Suppressor macrophage treated with lipopolysaccharide for 1 hour (primary cell): Measurements from ENCODE around the gene TCERG1.
"Not testable (repeated sequence)": the region's sequence is repeated elsewhere in the genome, so short reads cannot be mapped to it uniquely, and the experiment has no call there.

Source experiments
- DNase-seq, 3 donors: peaks; one replicate each; pipeline ENCODE4 v3.0.0-alpha.2; 2020 to 2022

Gene TCERG1

DNA sequence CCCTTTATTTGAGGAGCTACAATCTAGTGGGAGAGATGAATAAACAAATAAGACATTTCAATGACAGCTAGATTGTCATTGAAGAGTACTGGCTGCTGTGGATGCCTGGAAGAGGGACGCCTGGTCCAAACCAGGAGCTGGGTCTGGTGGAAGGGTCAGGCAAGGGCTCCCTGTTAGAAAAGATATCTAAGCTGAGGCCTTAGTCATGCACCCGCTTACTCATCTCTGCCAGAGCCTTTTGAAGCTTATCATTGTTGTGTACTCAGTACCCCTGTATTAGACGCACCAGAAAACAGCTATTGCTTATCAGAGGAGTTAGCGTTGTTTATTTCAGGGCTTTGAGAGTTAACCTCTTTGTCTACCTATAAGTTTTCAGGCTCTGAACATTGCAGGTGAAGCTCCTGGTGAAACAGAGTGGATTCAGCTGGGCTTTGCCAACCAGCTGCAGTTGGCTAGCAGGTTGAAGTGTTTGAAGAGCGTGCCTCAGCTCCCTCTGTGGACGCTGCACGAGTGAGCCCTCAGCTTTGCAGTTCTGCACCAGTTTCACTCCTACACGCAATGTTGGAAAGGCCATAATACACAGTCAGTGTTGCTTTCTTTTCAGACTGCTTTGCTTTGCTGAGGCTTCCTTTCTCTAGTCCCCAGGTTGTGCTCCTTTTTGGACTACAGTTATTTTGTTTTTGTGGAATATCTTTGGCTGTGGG lies 74.4 kb downstream of the TCERG1 start:
- DNase-seq: no peak

GRCh38 chr5:146523698-146524097 lies 76.6 kb downstream of the TCERG1 start:
- no peak for DNase-seq

DNA sequence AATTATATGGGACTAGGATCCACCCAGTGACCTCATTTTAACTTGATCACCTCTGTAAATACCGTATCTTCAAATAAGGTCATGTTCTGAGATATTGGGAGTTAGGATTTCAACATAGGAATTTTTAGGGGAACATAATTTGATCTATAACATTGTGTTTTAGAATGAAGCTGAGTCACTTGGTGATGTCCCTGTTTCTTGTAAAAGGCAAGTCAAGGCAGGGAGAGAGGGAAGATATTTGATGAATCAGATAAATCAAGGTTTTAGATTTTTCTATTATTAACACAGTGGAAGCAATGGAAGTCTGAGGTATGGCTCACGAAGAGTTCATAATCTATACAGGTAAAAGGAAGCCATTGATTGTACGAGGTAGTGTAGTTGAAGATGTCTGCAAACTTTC lies 80.7 kb downstream of the TCERG1 start:
- DNase-seq: no peak

- DNase-seq: no peak
Observed at GRCh38 chr5:146528236-146528635, 81.1 kb downstream of the TCERG1 start.

DNA sequence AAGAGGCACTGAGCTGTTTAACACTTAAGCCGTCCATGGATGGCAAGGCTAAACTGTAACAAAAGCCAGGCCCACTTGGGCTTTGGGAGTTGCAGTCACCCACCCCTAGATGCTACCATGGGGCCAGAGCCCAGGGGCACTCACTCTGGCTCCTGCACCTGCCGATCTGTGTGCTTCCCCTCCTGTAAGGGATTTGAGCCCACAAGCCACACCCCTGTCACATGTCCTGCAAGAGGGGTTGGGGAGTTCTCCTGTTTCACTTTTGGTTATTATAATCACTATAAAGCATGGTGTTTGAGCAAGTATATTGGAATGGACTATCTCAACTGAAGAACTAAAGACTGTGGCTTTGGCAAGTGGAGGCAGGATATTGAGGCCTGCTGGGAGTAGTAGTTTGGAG lies 82.9 kb downstream of the TCERG1 start:
- no peak for DNase-seq

DNA sequence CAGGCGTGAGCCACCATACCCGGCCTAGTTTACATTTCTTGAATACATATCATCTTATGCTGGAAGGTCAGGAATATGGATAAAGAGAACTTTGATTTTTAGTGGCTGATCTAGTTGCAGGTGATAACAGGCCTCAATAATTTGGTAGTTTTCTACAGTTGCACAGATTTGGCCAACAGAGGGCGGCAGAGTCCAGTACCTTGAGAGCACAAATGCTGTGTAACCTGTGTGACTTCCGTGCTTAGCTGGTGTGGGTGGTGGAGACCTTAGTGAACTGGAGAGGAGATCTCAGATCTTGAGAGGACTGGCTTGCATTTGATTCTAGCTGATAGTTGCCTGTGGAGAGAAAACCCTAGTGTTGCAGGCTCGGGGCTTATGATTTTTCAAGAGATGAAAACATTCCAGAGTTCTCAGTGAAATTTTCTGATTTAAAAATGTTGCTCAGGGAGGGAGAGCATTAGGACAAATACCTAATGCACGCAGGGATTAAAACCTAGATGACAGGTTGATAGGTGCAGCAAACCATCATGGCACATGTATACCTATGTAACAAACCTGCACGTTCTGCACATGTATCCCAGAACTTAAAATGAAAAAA lies 86.2 kb downstream of the TCERG1 start:
- peak; percentile 74 to 77 (median 75) for DNase-seq

DNA sequence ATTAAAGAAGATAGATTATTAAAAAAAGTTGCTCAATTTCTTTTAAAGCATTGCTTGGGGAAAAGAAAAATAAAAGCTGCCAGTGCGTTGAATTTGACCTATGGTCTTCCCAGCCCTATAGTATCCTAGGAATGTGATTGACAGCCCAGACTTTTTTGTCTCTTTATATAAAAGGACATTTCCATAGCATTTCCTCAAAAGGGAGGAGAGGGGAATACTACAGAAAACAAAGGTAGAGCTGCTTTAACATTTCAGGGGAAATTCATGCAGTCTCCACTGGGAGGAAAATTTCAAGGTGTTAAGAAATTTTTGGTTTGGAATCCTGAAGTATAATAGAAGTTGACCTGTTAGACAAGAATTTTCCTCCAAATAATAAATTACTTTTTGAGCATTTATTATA lies 86.7 kb downstream of the TCERG1 start:
- no peak for DNase-seq

GRCh38 chr5:146538432-146538831 lies 91.3 kb downstream of the TCERG1 start:
- DNase-seq: no peak

- no peak for DNase-seq
Observed at GRCh38 chr5:146539973-146540372, 92.8 kb downstream of the TCERG1 start.

- peak; percentile 19 to 55 (median 30) for DNase-seq
Observed at GRCh38 chr5:146540414-146540813, 93.3 kb downstream of the TCERG1 start.

- DNase-seq: peak; percentile 42 to 53 (median 50)
Observed at GRCh38 chr5:146541958-146542849, 95.1 kb downstream of the TCERG1 start.

DNA sequence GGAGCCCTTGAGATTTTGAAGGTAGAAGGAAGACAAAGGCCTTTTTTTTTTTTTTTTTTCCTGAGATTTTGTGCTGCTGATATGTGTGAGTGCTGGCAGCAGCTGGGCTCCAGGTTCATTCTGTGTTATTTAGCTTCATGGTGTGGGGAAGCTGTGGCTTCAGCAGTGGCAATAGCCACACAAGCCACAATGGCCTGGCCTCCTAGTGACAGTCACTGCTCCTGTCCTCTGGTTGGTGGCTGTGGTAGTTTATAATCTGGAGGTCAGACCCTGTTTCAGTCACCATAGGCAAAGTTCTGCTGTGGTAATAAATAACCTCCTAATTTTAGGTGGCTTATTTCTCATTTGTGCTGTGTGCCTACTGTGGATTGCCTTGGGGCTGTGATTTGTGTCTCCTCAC lies 97.1 kb downstream of the TCERG1 start:
- no peak for DNase-seq

DNA sequence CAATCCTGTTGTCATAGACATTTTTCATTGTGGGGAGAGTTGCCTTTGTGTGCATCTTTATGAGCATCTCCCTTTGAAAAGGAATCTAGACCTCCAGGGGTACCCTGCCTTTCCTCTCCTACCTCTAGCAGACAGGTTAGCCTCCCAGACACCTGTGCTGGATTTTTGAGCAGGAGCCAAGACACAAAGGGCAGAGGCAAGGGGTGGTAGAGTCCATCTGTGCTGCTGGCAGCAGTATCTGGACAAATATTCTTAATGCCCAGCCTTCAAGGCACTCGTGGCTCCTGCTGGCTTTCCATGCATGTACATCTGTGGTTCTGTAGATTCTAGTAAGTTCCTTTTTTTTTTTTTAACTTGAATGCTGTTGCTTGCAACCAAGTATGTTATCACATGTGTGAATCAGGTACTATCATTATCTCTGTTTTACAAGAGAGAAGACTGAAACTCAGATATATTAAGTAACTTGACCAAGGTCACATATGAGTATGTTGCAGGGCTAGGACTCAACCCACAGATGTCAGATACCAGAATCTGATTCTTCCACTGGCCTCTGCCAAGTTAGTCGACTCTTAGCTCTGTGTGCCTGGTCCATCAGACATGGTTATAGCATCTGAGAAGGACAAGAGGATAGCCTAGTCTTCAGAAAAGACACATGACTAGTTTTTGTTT lies 101.8 kb downstream of the TCERG1 start:
- DNase-seq: no peak

- DNase-seq: no peak
Observed at GRCh38 chr5:146549615-146550014, 102.5 kb downstream of the TCERG1 start.

- DNase-seq: no peak
Observed at GRCh38 chr5:146553446-146553845, 106.3 kb downstream of the TCERG1 start.

DNA sequence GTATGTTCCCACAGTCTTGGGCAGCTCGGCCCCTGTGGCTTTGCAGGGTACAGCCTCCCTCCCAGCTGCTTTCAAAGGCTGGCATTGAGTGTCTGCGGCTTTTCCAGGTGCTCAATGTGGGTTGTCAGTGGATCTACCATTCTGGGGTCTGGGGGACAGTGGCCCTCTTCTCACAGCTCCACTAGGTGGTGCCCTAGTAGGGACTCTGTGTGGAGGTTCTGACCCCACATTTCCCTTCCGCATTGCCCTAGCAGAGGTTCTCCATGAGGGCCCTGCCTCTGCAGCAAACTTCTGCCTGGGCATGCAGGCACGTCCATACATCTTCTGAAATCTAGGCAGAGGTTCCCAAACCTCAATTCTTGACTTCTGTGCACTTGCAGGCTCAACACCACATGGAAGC lies 109.8 kb downstream of the TCERG1 start:
- not testable (repeated sequence) for DNase-seq

GRCh38 chr5:146560205-146560812 lies 113.2 kb downstream of the TCERG1 start:
- peak in 1 of 3 donors; percentile 6 for DNase-seq
